IMR-90 (cell line): ENCODE results near the gene PADI1. TPM values are rescaled to one million over a fixed set of nuclear protein-coding genes. Genes with fewer than 3 reads are reported as not detected.

Experiments
- ATAC-seq: fragments of 200-7000 bp; cut with Tn5 transposase; 2 replicates; pipeline ENCODE4 v1.9.1; 2020; ENCODE audit warnings: low read depth, mild to moderate bottlenecking, moderate library complexity
- BruUV-seq: library from RNA; stranded (reverse); fragments of 400-500 nt; replicated peaks from 2 replicates; lab custom pipeline; 2021; lab: Mats Ljungman, UMichigan
- CTCF ChIA-PET: fragments of 300-600 bp; formaldehyde crosslinking; extraction: SDS; loops from one replicate; lab custom pipeline; 2021; ENCODE audit warnings: antibody characterized with exemption; lab: Yijun Ruan, JAX
- POLR2A ChIA-PET: fragments of 300-600 bp; sonication (Branson Sonifier 250); formaldehyde crosslinking; loops from one replicate; lab custom pipeline; 2022; ENCODE audit warnings: antibody characterized with exemption; ENCODE audit not compliant: unreplicated experiment; lab: Charles Lee
- DNase-seq: peaks from one replicate; pipeline ENCODE4 v3.0.0; 2013
- H2AFZ ChIP-seq: replicated peaks from 2 replicates; pipeline ENCODE3; 2013; ENCODE audit warnings: low read length, mild to moderate bottlenecking; ENCODE audit not compliant: poor library complexity
- H2AK5ac ChIP-seq: 2 replicates; pipeline ENCODE4 v1.6.1; 2013; ENCODE audit warnings: low read depth, low read length, inconsistent platforms
- H2AK9ac ChIP-seq: replicated peaks from 2 replicates; pipeline ENCODE3; 2013; ENCODE audit warnings: mild to moderate bottlenecking, low read depth, low read length, moderate library complexity; ENCODE audit not compliant: poor library complexity
- H2BK120ac ChIP-seq: 2 replicates; pipeline ENCODE4 v1.6.1; 2013; ENCODE audit warnings: low read depth, low read length, inconsistent platforms
- H2BK15ac ChIP-seq: 3 replicates; pipeline ENCODE4 v1.6.1; 2013; ENCODE audit warnings: low read depth, low read length, inconsistent platforms
- H2BK20ac ChIP-seq: 2 replicates; pipeline ENCODE4 v1.6.1; 2013; ENCODE audit warnings: low read depth, mild to moderate bottlenecking, inconsistent platforms, low read length, moderate library complexity
- H2BK5ac ChIP-seq: 2 replicates; pipeline ENCODE4 v1.6.1; 2013; ENCODE audit warnings: mild to moderate bottlenecking, low read depth, low read length, inconsistent platforms; ENCODE audit not compliant: poor library complexity, severe bottlenecking
- H3K14ac ChIP-seq: replicated peaks from 2 replicates; pipeline ENCODE4 v1.6.1; 2013; ENCODE audit warnings: low read depth, low read length, inconsistent platforms
- H3K18ac ChIP-seq: 2 replicates; pipeline ENCODE4 v1.6.1; 2013; ENCODE audit warnings: low read depth, low read length, control low read depth
- H3K23ac ChIP-seq: 2 replicates; pipeline ENCODE4 v1.6.1; 2013; ENCODE audit warnings: low read depth, low read length, inconsistent platforms
- H3K27ac ChIP-seq: 2 replicates; pipeline ENCODE4 v1.5.1; 2013; ENCODE audit warnings: mild to moderate bottlenecking, control low read depth, low read length; ENCODE audit not compliant: insufficient read depth
- H3K27me3 ChIP-seq: 2 replicates; pipeline ENCODE4 v1.6.1; 2013; ENCODE audit warnings: low read length; ENCODE audit not compliant: control insufficient read depth, insufficient read depth
- H3K36me3 ChIP-seq: 2 replicates; pipeline ENCODE4 v1.6.1; 2013; ENCODE audit warnings: low read length, mixed read lengths; ENCODE audit not compliant: control insufficient read depth, insufficient read depth
- H3K4ac ChIP-seq: 2 replicates; pipeline ENCODE4 v1.6.1; 2013; ENCODE audit warnings: low read depth, low read length, inconsistent platforms
- H3K4me1 ChIP-seq: 2 replicates; pipeline ENCODE4 v1.6.1; 2013; ENCODE audit warnings: low read length, mixed read lengths; ENCODE audit not compliant: control insufficient read depth, insufficient read depth
- H3K4me2 ChIP-seq: 2 replicates; pipeline ENCODE4 v1.6.1; 2013; ENCODE audit warnings: low read depth, mild to moderate bottlenecking, control low read depth, low read length, moderate library complexity
- H3K4me3 ChIP-seq: 2 replicates; pipeline ENCODE4 v1.5.1; 2013; ENCODE audit warnings: low read depth, mild to moderate bottlenecking, control low read depth, low read length, moderate library complexity; ENCODE audit not compliant: insufficient read depth
- H3K56ac ChIP-seq: 2 replicates; pipeline ENCODE4 v1.6.1; 2013; ENCODE audit warnings: low read length, inconsistent platforms; ENCODE audit not compliant: insufficient read depth; ENCODE audit errors: extremely low read depth
- H3K79me1 ChIP-seq, 2 experiments: 2 replicates each; pipeline ENCODE4 v1.6.1; 2013; ENCODE audit warnings: low read length in 2 of 2, inconsistent platforms in 1 of 2, low read depth in 1 of 2
- H3K9ac ChIP-seq: 2 replicates; pipeline ENCODE4 v1.6.1; 2013; ENCODE audit warnings: low read depth, low read length, control low read depth
- H3K9me1 ChIP-seq: 2 replicates; pipeline ENCODE4 v1.6.1; 2013; ENCODE audit warnings: low read length, inconsistent platforms; ENCODE audit not compliant: insufficient read depth
- H3K9me3 ChIP-seq: 2 replicates; pipeline ENCODE4 v1.6.1; 2013; ENCODE audit warnings: low read length; ENCODE audit not compliant: control insufficient read depth, insufficient read depth
- H4K20me1 ChIP-seq: 2 replicates; pipeline ENCODE4 v1.6.1; 2013; ENCODE audit warnings: low read length, inconsistent platforms; ENCODE audit not compliant: insufficient read depth
- H4K5ac ChIP-seq: 2 replicates; pipeline ENCODE4 v1.6.1; 2013; ENCODE audit warnings: mild to moderate bottlenecking, low read depth, low read length, control low read depth
- H4K8ac ChIP-seq, 2 experiments: 2 replicates each; pipeline ENCODE4 v1.6.1; 2013; ENCODE audit warnings: low read depth in 2 of 2, low read length in 2 of 2, control low read depth in 1 of 2, inconsistent platforms in 1 of 2
- H4K91ac ChIP-seq: 2 replicates; pipeline ENCODE4 v1.6.1; 2013; ENCODE audit warnings: low read depth, low read length, inconsistent platforms; ENCODE audit not compliant: insufficient read depth
- BHLHE40 ChIP-seq: fragments of 150-350 bp; IDR thresholded peaks from 2 replicates; pipeline ENCODE4 v1.6.1; 2016; ENCODE audit warnings: mild to moderate bottlenecking, low read depth, low read length
- CHD1 ChIP-seq: IDR thresholded peaks from 2 replicates; pipeline ENCODE4 v1.6.1; 2012; ENCODE audit warnings: low read depth, low read length, improper control_type of control experiment
- ELK1 ChIP-seq: fragments of 150-350 bp; IDR thresholded peaks from 2 replicates; pipeline ENCODE4 v1.6.1; 2016; ENCODE audit warnings: low read depth, mild to moderate bottlenecking, low read length, moderate library complexity, borderline replicate concordance
- MAFK ChIP-seq: IDR thresholded peaks from 2 replicates; pipeline ENCODE4 v1.6.1; 2012; ENCODE audit warnings: low read depth, low read length, improper control_type of control experiment
- MXI1 ChIP-seq: IDR thresholded peaks from 2 replicates; pipeline ENCODE4 v1.6.1; 2012; ENCODE audit warnings: low read depth, mild to moderate bottlenecking, low read length, moderate library complexity, borderline replicate concordance
- NFE2L2 ChIP-seq: fragments of 150-350 bp; IDR thresholded peaks from 2 replicates; pipeline ENCODE4 v1.6.1; 2016; ENCODE audit warnings: low read depth, mild to moderate bottlenecking, low read length
- POLR2A ChIP-seq: IDR thresholded peaks from 2 replicates; pipeline ENCODE4 v1.6.1; 2012; ENCODE audit warnings: mild to moderate bottlenecking, low read depth, low read length
- RCOR1 ChIP-seq: IDR thresholded peaks from 2 replicates; pipeline ENCODE4 v1.6.1; 2012; ENCODE audit warnings: mild to moderate bottlenecking, low read length, improper control_type of control experiment; ENCODE audit not compliant: insufficient replicate concordance
- RFX5 ChIP-seq: IDR thresholded peaks from 2 replicates; pipeline ENCODE4 v1.8.0; 2012; ENCODE audit warnings: low read depth, mild to moderate bottlenecking, low read length, moderate library complexity
- SMC3 ChIP-seq: fragments of 150-350 bp; IDR thresholded peaks from 2 replicates; pipeline ENCODE4 v1.6.1; 2016; ENCODE audit warnings: low read depth, mild to moderate bottlenecking, antibody characterized with exemption, low read length, moderate library complexity
- USF2 ChIP-seq: fragments of 150-350 bp; IDR thresholded peaks from 2 replicates; pipeline ENCODE4 v1.6.1; 2017; ENCODE audit warnings: mild to moderate bottlenecking, antibody characterized with exemption, low read length, low read depth
- WGBS, 2 experiments: methylation state at CpG; one replicate each; pipeline versions ENCODE4 v1.1.5 to v1.1.7; 2013; ENCODE audit warnings: missing lambda C conversion rate in 2 of 2; ENCODE audit not compliant: insufficient read length in 1 of 2; ENCODE audit errors: extremely low coverage in 2 of 2; 5-methylcytosine and 5-hydroxymethylcytosine counted together
- dilution Hi-C: fragments of 300-500 bp; cut with HindIII; formaldehyde crosslinking; loops from one replicate; pipeline ENCODE4 v1.14.3; 2018; ENCODE audit warnings: low sequenced_read_pairs; ENCODE audit not compliant: unreplicated experiment
- in situ Hi-C: fragments of 300-500 bp; cut with MboI; formaldehyde crosslinking; loops from 3 replicates; pipeline ENCODE4 v1.14.3; 2019; ENCODE audit warnings: low sequenced_read_pairs, inconsistent platforms, mixed read lengths
- intact Hi-C: fragments of 100-400 bp; cut with micrococcal nuclease; formaldehyde crosslinking; loops from 2 replicates; pipeline ENCODE4 v1.10.0; 2022
- polyA plus RNA-seq, 3 experiments: library from polyadenylated mRNA; depleted of rRNA; stranded (reverse); fragments of >200 nt; gene quantifications; 2 replicates each; pipeline ENCODE4 v1.2.3, GENCODE V29; 2012; ENCODE audit warnings: low replicate concordance in 1 of 3
- total RNA-seq: library from RNA; depleted of rRNA; stranded (reverse); fragments of >200 nt; gene quantifications from 2 replicates; pipeline ENCODE4 v1.2.3, GENCODE V29; 2012

Gene PADI1
- total and polyA plus RNA-seq, 2 of the 4 experiments (the other 2 are of a cell fraction): 0.17 TPM; not detected in 1

DNA sequence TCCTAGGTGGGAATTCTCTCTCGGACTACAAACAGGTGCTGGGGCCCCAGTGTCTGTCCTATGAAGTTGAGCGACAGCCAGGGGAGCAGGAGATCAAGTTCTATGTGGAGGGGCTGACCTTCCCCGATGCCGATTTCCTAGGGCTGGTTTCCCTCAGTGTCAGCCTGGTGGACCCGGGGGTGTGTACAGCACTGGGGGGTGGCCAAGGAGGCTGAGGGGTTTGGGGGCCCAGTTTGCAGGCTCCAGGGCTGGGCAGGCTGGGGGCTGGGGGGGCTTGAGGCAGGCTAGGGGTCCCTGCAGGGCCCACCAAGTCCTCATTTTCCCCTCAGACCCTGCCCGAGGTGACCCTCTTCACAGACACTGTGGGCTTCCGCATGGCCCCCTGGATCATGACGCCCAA lies 23.7 kb downstream of the PADI1 start:
- Histone ChIP-seq H2BK15ac (no peak overlapping the region), H4K20me1 (0 out of 2 replicates have a peak, but pooled peaks cover 3% of the 10 kb centered on the region), H3K9me3 (no peaks in the 10 kb centered on the region), H3K4ac (no peak overlapping the region), H2BK120ac (no peak overlapping the region), H2BK5ac (no peak overlapping the region), H3K14ac (no peak overlapping the region), H3K9ac (no peak overlapping the region), H2BK20ac (no peak overlapping the region), H2AK9ac (no peak overlapping the region), H3K4me2 (no peak overlapping the region), H4K5ac (no peak overlapping the region), H3K79me1 (no peaks in the 10 kb centered on the region), H3K18ac (no peak overlapping the region), H3K27me3 (peaks cover 7% of the 10 kb centered on the region), H3K23ac (no peak overlapping the region), H2AK5ac (no peak overlapping the region), H3K4me1 (peaks cover 10% of the 10 kb centered on the region), H2AFZ (no peak overlapping the region), H3K4me3 (no peak overlapping the region), H4K8ac (no peak overlapping the region), H3K27ac (no peak overlapping the region), H3K36me3 (no peaks in the 10 kb centered on the region), H3K56ac (no peak overlapping the region), H3K9me1 (peaks cover 10% of the 10 kb centered on the region), H4K91ac (no peak overlapping the region)
- no CpG with 5 or more reads among the region's 8 CpGs for WGBS, 2 experiments
- no peak for TF ChIP-seq MAFK
- TF ChIP-seq NFE2L2: no peak
- TF ChIP-seq BHLHE40: no peak
- TF ChIP-seq USF2: no peak
- TF ChIP-seq CHD1: no peak
- no peak for TF ChIP-seq POLR2A
- no peak for TF ChIP-seq RFX5
- no peak for TF ChIP-seq RCOR1
- TF ChIP-seq ELK1: no peak
- TF ChIP-seq MXI1: no peak
- TF ChIP-seq SMC3: no peak
- DNase-seq (no peak), ATAC-seq (no peak)
- intact Hi-C loops (no loop called here), dilution Hi-C loops (no loop called here), in situ Hi-C loops (no loop called here)
- ChIA-PET CTCF (no interaction called here), POLR2A (no interaction called here)
- no TSS peak for BruUV-seq
